Stimulated activated CD4-positive, alpha-beta T cell treated with anti-CD3 and anti-CD28 coated beads, Interleukin-2, amount 100 ng/mL, for 4 hours (primary cell): ENCODE data around the gene UTP11.
A peak's percentile ranks its signal among the peaks of the same experiment; 100 is the strongest.
"Not testable (repeated sequence)": the region's sequence is repeated elsewhere in the genome, so short reads cannot be mapped to it uniquely, and the experiment has no call there.

Experiments used
- DNase-seq: peaks from one replicate; pipeline ENCODE4 v3.0.0-alpha.2; 2020; ENCODE audit warnings: low read depth

The UTP11 gene

GRCh38 chr1:38027201-38028104, 14.9 kb downstream of the UTP11 start:
- no peak for DNase-seq

GRCh38 chr1:38028105-38028591, 15.6 kb downstream of the UTP11 start:
- DNase-seq, result peak; percentile 40

- no peak for DNase-seq
Measured at GRCh38 chr1:38028671-38029070, 16.1 kb downstream of the UTP11 start.

GRCh38 chr1:38029081-38029681, 16.6 kb downstream of the UTP11 start:
- DNase-seq, result no peak

- DNase-seq, result peak; percentile 52
Measured at GRCh38 chr1:38029685-38030511, 17.4 kb downstream of the UTP11 start.

GRCh38 chr1:38030596-38031512, 18.3 kb downstream of the UTP11 start:
- no peak for DNase-seq

GRCh38 chr1:38031513-38031866, 19.0 kb downstream of the UTP11 start:
- DNase-seq, result no peak

GRCh38 chr1:38032992-38033391, 20.5 kb downstream of the UTP11 start:
- not testable (repeated sequence) for DNase-seq

GRCh38 chr1:38034871-38035270, 22.3 kb downstream of the UTP11 start:
- no peak for DNase-seq

GRCh38 chr1:38037221-38037939, 24.8 kb downstream of the UTP11 start:
- DNase-seq, result no peak

GRCh38 chr1:38038861-38039260, 26.3 kb downstream of the UTP11 start:
- no peak for DNase-seq

GRCh38 chr1:38039331-38040088, 27.0 kb downstream of the UTP11 start:
- DNase-seq, result no peak

- no peak for DNase-seq
Measured at GRCh38 chr1:38041936-38042834, 29.7 kb downstream of the UTP11 start.

- no peak for DNase-seq
Measured at GRCh38 chr1:38043036-38043747, 30.7 kb downstream of the UTP11 start.

GRCh38 chr1:38044221-38045215, 32.0 kb downstream of the UTP11 start:
- no peak for DNase-seq

GRCh38 chr1:38045401-38046332, 33.1 kb downstream of the UTP11 start:
- no peak for DNase-seq
